ENCODE data around the gene CYP3A7.
"Not testable (repeated sequence)": the region's sequence is repeated elsewhere in the genome, so short reads cannot be mapped to it uniquely, and the experiment has no call there.

- TF ChIP-seq, protein P1, sequence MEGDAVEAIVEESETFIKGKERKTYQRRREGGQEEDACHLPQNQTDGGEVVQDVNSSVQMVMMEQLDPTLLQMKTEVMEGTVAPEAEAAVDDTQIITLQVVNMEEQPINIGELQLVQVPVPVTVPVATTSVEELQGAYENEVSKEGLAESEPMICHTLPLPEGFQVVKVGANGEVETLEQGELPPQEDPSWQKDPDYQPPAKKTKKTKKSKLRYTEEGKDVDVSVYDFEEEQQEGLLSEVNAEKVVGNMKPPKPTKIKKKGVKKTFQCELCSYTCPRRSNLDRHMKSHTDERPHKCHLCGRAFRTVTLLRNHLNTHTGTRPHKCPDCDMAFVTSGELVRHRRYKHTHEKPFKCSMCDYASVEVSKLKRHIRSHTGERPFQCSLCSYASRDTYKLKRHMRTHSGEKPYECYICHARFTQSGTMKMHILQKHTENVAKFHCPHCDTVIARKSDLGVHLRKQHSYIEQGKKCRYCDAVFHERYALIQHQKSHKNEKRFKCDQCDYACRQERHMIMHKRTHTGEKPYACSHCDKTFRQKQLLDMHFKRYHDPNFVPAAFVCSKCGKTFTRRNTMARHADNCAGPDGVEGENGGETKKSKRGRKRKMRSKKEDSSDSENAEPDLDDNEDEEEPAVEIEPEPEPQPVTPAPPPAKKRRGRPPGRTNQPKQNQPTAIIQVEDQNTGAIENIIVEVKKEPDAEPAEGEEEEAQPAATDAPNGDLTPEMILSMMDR (conservative IDR thresholded peaks at IDR 0.05 in 1 of 2, IDR thresholded peaks at IDR 0.05 in 1 of 2; ENCODE audit: low read depth in 1 of 2, low read length in 2 of 2) = not testable (repeated sequence)
- not testable (repeated sequence) for TF ChIP-seq EZH2 (IDR thresholded peaks at IDR 0.05; ENCODE audit: low read length, missing control alignments)
Observed at GRCh38 chr7:99723201-99723600, 11.8 kb downstream of the CYP3A7 start.

Measured in fibroblast of lung (primary cell).